GM12878 (cell line): Measurements from ENCODE around the gene IL16. TPM values are rescaled to one million over a fixed set of nuclear protein-coding genes. Genes with fewer than 3 reads are reported as not detected.

ENCODE experiments used
- ATAC-seq: fragments of 200-7000 bp; cut with Tn5 transposase; 3 replicates; pipeline ENCODE4 v1.9.1; 2020; ENCODE audit warnings: mild to moderate bottlenecking, moderate library complexity
- BruUV-seq: library from RNA; stranded (reverse); fragments of 400-500 nt; replicated peaks from 2 replicates; lab custom pipeline; 2021; lab: Mats Ljungman, UMichigan
- CTCF ChIA-PET: fragments of 300-600 bp; sonication (Branson Sonifier 250); formaldehyde crosslinking; extraction: SDS; loops from one replicate; lab custom pipeline; 2021; ENCODE audit warnings: inconsistent platforms; lab: Yijun Ruan, JAX
- POLR2A ChIA-PET: fragments of 350-600 bp; formaldehyde crosslinking; extraction: SDS; loops from one replicate; lab custom pipeline; 2021; ENCODE audit warnings: inconsistent platforms; lab: Charles Lee
- RAD21 ChIA-PET: fragments of 300-600 bp; sonication (Branson Sonifier 250); formaldehyde crosslinking; loops from one replicate; lab custom pipeline; 2023; ENCODE audit warnings: antibody characterized with exemption; ENCODE audit not compliant: unreplicated experiment; lab: Charles Lee
- SMC1A ChIA-PET: fragments of 300-600 bp; sonication (Branson Sonifier 250); formaldehyde crosslinking; loops from one replicate; lab custom pipeline; 2023; ENCODE audit not compliant: unreplicated experiment, uncharacterized antibody; lab: Charles Lee
- DNase-seq: peaks from one replicate; pipeline ENCODE4 v3.0.0-alpha.2; 2011; ENCODE audit warnings: low read depth, low spot score
- FAIRE-seq: peaks from 3 replicates; lab custom pipeline; 2011; peaks lifted over from hg19 to GRCh38; lab: Jason Lieb, UNC
- H2AFZ ChIP-seq: 2 replicates; pipeline ENCODE4 v1.6.0; 2011; ENCODE audit warnings: low read depth, low read length, control low read depth; ENCODE audit not compliant: control insufficient read depth
- H3K27ac ChIP-seq: 2 replicates; pipeline ENCODE4 v1.5.1; 2011; ENCODE audit warnings: control low read depth; ENCODE audit not compliant: control insufficient read depth, insufficient read depth
- H3K27me3 ChIP-seq, 2 experiments: replicated peaks in 1 of 2; 2 replicates each; pipeline versions ENCODE4 v1.6.0 to v1.6.1; 2011; ENCODE audit warnings: low read length in 1 of 2; ENCODE audit not compliant: control insufficient read depth in 2 of 2, insufficient read depth in 2 of 2
- H3K36me3 ChIP-seq, 2 experiments: 2 replicates each; pipeline ENCODE4 v1.5.1; 2011; ENCODE audit warnings: low read length in 1 of 2; ENCODE audit not compliant: control insufficient read depth in 2 of 2, insufficient read depth in 2 of 2
- H3K4me1 ChIP-seq: 2 replicates; pipeline ENCODE4 v1.6.1; 2011; ENCODE audit warnings: mild to moderate bottlenecking, low read length, moderate library complexity, mixed read lengths; ENCODE audit not compliant: control insufficient read depth, insufficient read depth
- H3K4me2 ChIP-seq: 2 replicates; pipeline ENCODE4 v1.6.0; 2011; ENCODE audit warnings: control low read depth; ENCODE audit not compliant: control insufficient read depth, insufficient read depth
- H3K4me3 ChIP-seq: fragments of 200-600 bp; sonication (generic); 2 replicates; pipeline ENCODE4 v1.5.1; 2016
- H3K79me2 ChIP-seq: 2 replicates; pipeline ENCODE4 v1.6.0; 2011; ENCODE audit warnings: low read length; ENCODE audit not compliant: control insufficient read depth, insufficient read depth
- H3K9ac ChIP-seq: 2 replicates; pipeline ENCODE4 v1.8.0; 2011; ENCODE audit warnings: low read length, control low read depth, mixed read lengths; ENCODE audit not compliant: control insufficient read depth, insufficient read depth
- H3K9me3 ChIP-seq: replicated peaks from 3 replicates; pipeline ENCODE4 v1.5.1; 2011; ENCODE audit warnings: mild to moderate bottlenecking, low read length; ENCODE audit not compliant: control insufficient read depth, insufficient read depth
- H4K20me1 ChIP-seq: 2 replicates; pipeline ENCODE4 v1.6.0; 2011; ENCODE audit not compliant: control insufficient read depth, insufficient read depth
- ATF7 ChIP-seq: fragments of 450-650 bp; IDR thresholded peaks from 2 replicates; pipeline ENCODE4 v1.6.1; 2016; ENCODE audit warnings: low read depth, mild to moderate bottlenecking
- BRCA1 ChIP-seq: IDR thresholded peaks from 2 replicates; pipeline ENCODE4 v1.6.1; 2011; ENCODE audit warnings: low read depth, low read length, improper control_type of control experiment
- CBX5 ChIP-seq: sonication (generic); IDR thresholded peaks from 2 replicates; pipeline ENCODE4 v1.6.1; 2016; ENCODE audit warnings: low read depth, moderate library complexity, mild to moderate bottlenecking, inconsistent platforms
- CHD2 ChIP-seq: IDR thresholded peaks from 2 replicates; pipeline ENCODE4 v1.6.1; 2011; ENCODE audit warnings: low read depth, low read length, improper control_type of control experiment, borderline replicate concordance
- LARP7 ChIP-seq: fragments of 450-650 bp; IDR thresholded peaks from 2 replicates; pipeline ENCODE4 v1.6.1; 2017; ENCODE audit warnings: mild to moderate bottlenecking
- NFIC ChIP-seq: IDR thresholded peaks from 2 replicates; pipeline ENCODE4 v1.6.1; 2012; ENCODE audit warnings: low read depth, mild to moderate bottlenecking, inconsistent platforms, low read length, moderate library complexity
- NR2C2 ChIP-seq: IDR thresholded peaks from 2 replicates; pipeline ENCODE4 v1.6.1; 2011; ENCODE audit warnings: borderline replicate concordance, low read depth; ENCODE audit not compliant: control insufficient read depth, insufficient read length
- POLR2AphosphoS5 ChIP-seq: IDR thresholded peaks from 2 replicates; pipeline ENCODE4 v1.6.1; 2011; ENCODE audit warnings: mild to moderate bottlenecking, low read length, inconsistent platforms
- SREBF1 ChIP-seq: IDR thresholded peaks from 2 replicates; pipeline ENCODE4 v1.6.1; 2012; ENCODE audit warnings: mild to moderate bottlenecking, low read length
- SRF ChIP-seq, 2 experiments: IDR thresholded peaks; 2 replicates each; pipeline ENCODE4 v1.6.1; 2011; ENCODE audit warnings: low read depth in 2 of 2, low read length in 2 of 2, mild to moderate bottlenecking in 1 of 2, moderate library complexity in 1 of 2
- TARDBP ChIP-seq: IDR thresholded peaks from 2 replicates; pipeline ENCODE4 v1.6.1; 2016; ENCODE audit warnings: borderline replicate concordance
- TCF12 ChIP-seq: IDR thresholded peaks from 2 replicates; pipeline ENCODE4 v1.6.1; 2011; ENCODE audit warnings: low read depth, mild to moderate bottlenecking, low read length
- ZNF274 ChIP-seq: IDR thresholded peaks from one replicate; pipeline ENCODE4 v1.8.0; 2011; ENCODE audit not compliant: insufficient read length, insufficient read depth
- WGBS: methylation state at CpG from one replicate; pipeline ENCODE4 v1.1.6; 2016; ENCODE audit warnings: low lambda C conversion rate; ENCODE audit not compliant: insufficient replicate concordance, insufficient coverage; ENCODE audit errors: missing lambda C conversion rate; 5-methylcytosine and 5-hydroxymethylcytosine counted together
- in situ Hi-C: fragments of 300-500 bp; cut with MboI; formaldehyde crosslinking; loops from 9 replicates; pipeline ENCODE4 v1.14.3; 2018; ENCODE audit warnings: mixed read lengths
- intact Hi-C: fragments of 100-400 bp; cut with micrococcal nuclease; formaldehyde crosslinking; loops from one replicate; pipeline ENCODE4 v1.14.2; 2022; ENCODE audit not compliant: unreplicated experiment
- polyA plus RNA-seq, 11 experiments: library from polyadenylated mRNA; depleted of rRNA in 4 of 11; unstranded in 6 of 11; stranded (reverse) in 5 of 11; fragments of >200 nt; fragmentation: Nextera tagmentation in 4 of 11; fragmentation: Illumina TruSeq in 1 of 11; extraction: Ambion mirVana in 4 of 11; extraction: Trizol in 1 of 11; gene quantifications; 1 replicate in 1 of 11; 2 replicates in 10 of 11; pipeline versions ENCODE4 v1.2.1 to v1.2.3, GENCODE V29; 2011 to 2016; ENCODE audit warnings: inconsistent platforms in 2 of 11, missing spikeins in 2 of 11, low read depth in 1 of 11
- total RNA-seq, 4 experiments: library from RNA; depleted of rRNA in 3 of 4; stranded (reverse); fragments of >200 nt in 3 of 4; fragmentation: Illumina TruSeq in 1 of 4; extraction: Trizol in 1 of 4; gene quantifications; 2 replicates each; pipeline versions ENCODE4 v1.2.1 to v1.2.3, GENCODE V29; 2013 to 2021
- TF ChIP-seq, protein P1 (sequence below): fragments of 450-650 bp; IDR thresholded peaks from 2 replicates; pipeline ENCODE4 v1.6.1; 2017; ENCODE audit warnings: mild to moderate bottlenecking, low read depth, inconsistent platforms; ENCODE audit not compliant: poor library complexity, severe bottlenecking
- TF ChIP-seq, protein P2 (sequence below): fragments of 450-650 bp; IDR thresholded peaks from 2 replicates; pipeline ENCODE4 v1.6.1; 2017; ENCODE audit warnings: antibody characterized with exemption, mild to moderate bottlenecking, moderate library complexity

IL16 gene
- total and polyA plus RNA-seq, 10 of the 15 experiments (the other 5 are each of a cell fraction or from before 2014, with no cell fraction given), result 21.7 to 206 (median 44.5) TPM

DNA sequence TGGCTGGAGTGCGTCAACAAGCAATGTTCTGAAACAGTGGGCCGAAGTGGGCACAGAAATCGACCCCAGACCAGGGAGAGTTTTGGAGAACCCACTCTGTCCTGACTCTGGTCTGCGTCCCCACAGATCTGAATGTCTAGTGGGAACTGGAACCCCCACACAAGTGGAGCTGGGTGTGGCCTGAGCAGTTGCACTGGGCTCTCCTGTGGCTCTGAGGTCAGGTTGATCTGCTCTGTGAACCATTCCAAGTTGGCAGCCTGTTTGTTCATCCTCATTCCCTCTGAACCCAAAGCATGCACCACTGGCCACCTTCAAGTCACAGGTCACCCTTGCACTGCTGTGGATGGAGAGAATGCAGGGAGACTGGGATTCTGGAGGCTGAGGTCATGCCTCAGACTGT, 66.8 kb downstream of the IL16 start:
- no peaks in the 10 kb centered on the region for H3K79me2 ChIP-seq
- no peak overlapping the region for H3K4me2 ChIP-seq
- in situ Hi-C loops, result loop anchor here (10.0 kb wide), 1 partner anchor 809 kb away; no protein-coding TSS in a partner anchor
- H3K9me3 ChIP-seq, result no peaks in the 10 kb centered on the region
- CTCF ChIA-PET, result interaction anchor here (0.6 to 9.1 kb wide), 14 partner anchors 12 to 293 kb away, joined by 3 to 438 read pairs (median 4); no protein-coding TSS in a partner anchor
- H4K20me1 ChIP-seq, result no peaks in the 10 kb centered on the region
- TF ChIP-seq SRF (IDR thresholded peaks at IDR 0.05; ENCODE audit: low read depth in 2 of 2, low read length in 2 of 2), result no peak
- no peak for TF ChIP-seq SREBF1
- TF ChIP-seq, protein P1, sequence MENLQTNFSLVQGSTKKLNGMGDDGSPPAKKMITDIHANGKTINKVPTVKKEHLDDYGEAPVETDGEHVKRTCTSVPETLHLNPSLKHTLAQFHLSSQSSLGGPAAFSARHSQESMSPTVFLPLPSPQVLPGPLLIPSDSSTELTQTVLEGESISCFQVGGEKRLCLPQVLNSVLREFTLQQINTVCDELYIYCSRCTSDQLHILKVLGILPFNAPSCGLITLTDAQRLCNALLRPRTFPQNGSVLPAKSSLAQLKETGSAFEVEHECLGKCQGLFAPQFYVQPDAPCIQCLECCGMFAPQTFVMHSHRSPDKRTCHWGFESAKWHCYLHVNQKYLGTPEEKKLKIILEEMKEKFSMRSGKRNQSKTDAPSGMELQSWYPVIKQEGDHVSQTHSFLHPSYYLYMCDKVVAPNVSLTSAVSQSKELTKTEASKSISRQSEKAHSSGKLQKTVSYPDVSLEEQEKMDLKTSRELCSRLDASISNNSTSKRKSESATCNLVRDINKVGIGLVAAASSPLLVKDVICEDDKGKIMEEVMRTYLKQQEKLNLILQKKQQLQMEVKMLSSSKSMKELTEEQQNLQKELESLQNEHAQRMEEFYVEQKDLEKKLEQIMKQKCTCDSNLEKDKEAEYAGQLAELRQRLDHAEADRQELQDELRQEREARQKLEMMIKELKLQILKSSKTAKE, result no peak
- TF ChIP-seq ATF7, result no peak
- no peak for TF ChIP-seq TCF12
- no peak for TF ChIP-seq TARDBP
- TF ChIP-seq POLR2AphosphoS5, result no peak
- TF ChIP-seq LARP7, result no peak
- TF ChIP-seq NFIC, result no peak
- TF ChIP-seq NR2C2, result no peak
- TF ChIP-seq, protein P2, sequence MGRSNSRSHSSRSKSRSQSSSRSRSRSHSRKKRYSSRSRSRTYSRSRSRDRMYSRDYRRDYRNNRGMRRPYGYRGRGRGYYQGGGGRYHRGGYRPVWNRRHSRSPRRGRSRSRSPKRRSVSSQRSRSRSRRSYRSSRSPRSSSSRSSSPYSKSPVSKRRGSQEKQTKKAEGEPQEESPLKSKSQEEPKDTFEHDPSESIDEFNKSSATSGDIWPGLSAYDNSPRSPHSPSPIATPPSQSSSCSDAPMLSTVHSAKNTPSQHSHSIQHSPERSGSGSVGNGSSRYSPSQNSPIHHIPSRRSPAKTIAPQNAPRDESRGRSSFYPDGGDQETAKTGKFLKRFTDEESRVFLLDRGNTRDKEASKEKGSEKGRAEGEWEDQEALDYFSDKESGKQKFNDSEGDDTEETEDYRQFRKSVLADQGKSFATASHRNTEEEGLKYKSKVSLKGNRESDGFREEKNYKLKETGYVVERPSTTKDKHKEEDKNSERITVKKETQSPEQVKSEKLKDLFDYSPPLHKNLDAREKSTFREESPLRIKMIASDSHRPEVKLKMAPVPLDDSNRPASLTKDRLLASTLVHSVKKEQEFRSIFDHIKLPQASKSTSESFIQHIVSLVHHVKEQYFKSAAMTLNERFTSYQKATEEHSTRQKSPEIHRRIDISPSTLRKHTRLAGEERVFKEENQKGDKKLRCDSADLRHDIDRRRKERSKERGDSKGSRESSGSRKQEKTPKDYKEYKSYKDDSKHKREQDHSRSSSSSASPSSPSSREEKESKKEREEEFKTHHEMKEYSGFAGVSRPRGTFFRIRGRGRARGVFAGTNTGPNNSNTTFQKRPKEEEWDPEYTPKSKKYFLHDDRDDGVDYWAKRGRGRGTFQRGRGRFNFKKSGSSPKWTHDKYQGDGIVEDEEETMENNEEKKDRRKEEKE, result no peak
- no peak for TF ChIP-seq CBX5
- TF ChIP-seq CHD2, result no peak
- no peak for TF ChIP-seq ZNF274
- TF ChIP-seq BRCA1, result no peak
- TF ChIP-seq, all 136 proteins: peak for 0
- Histone ChIP-seq H3K4me1 (peaks cover 13% of the 10 kb centered on the region), H2AFZ (no peak overlapping the region), H3K36me3 (no peaks in the 10 kb centered on the region), H3K27me3 (no peaks in the 10 kb centered on the region; a peak in 1 of 4 replicates), H3K9ac (no peak overlapping the region), H3K4me3 (no peak overlapping the region), H3K27ac (no peak overlapping the region)
- 44% methylated on average over 4 of the region's 4 CpGs for WGBS
- ChIA-PET POLR2A (no interaction called here), RAD21 (interaction anchor here (1.1 to 4.6 kb wide), 4 partner anchors 154 to 288 kb away, joined by 3 to 130 read pairs (median 4); no protein-coding TSS in a partner anchor), SMC1A (interaction anchor here (0.5 to 1.4 kb wide), 7 partner anchors 19 to 289 kb away, joined by 3 to 6 read pairs (median 4); no protein-coding TSS in a partner anchor)
- intact Hi-C loops, result no loop called here
- FAIRE-seq (no peak), ATAC-seq (no peak), DNase-seq (no peak)
- BruUV-seq, result no TSS peak
